ENCODE measurements around the gene GABBR2.

Gene GABBR2

GRCh38 chr9:98383758-98384157, 325.0 kb downstream of the GABBR2 start:
- no peak for DNase-seq

- DNase-seq: no peak
Measured at GRCh38 chr9:98381311-98382103, 327.2 kb downstream of the GABBR2 start.

- no peak for DNase-seq
Measured at GRCh38 chr9:98380065-98380681, 328.6 kb downstream of the GABBR2 start.

- DNase-seq: no peak
Measured at GRCh38 chr9:98379572-98379971, 329.2 kb downstream of the GABBR2 start.

GRCh38 chr9:98378794-98379193, 329.9 kb downstream of the GABBR2 start:
- no peak for DNase-seq

- no peak for DNase-seq
Measured at GRCh38 chr9:98378206-98378780, 330.4 kb downstream of the GABBR2 start.

- DNase-seq: no peak
Measured at GRCh38 chr9:98375138-98375726, 333.5 kb downstream of the GABBR2 start.

- DNase-seq: no peak
Measured at GRCh38 chr9:98374385-98375051, 334.2 kb downstream of the GABBR2 start.

GRCh38 chr9:98373609-98374008, 335.1 kb downstream of the GABBR2 start:
- DNase-seq: no peak

GRCh38 chr9:98372077-98372836, 336.5 kb downstream of the GABBR2 start:
- DNase-seq: no peak

- DNase-seq: no peak
Measured at GRCh38 chr9:98370976-98371315, 337.8 kb downstream of the GABBR2 start.

- DNase-seq: no peak
Measured at GRCh38 chr9:98370300-98370975, 338.3 kb downstream of the GABBR2 start.

GRCh38 chr9:98369896-98370295, 338.8 kb downstream of the GABBR2 start:
- no peak for DNase-seq

GRCh38 chr9:98369471-98369870, 339.3 kb downstream of the GABBR2 start:
- DNase-seq: no peak

GRCh38 chr9:98369066-98369425, 339.7 kb downstream of the GABBR2 start:
- DNase-seq: no peak

- no peak for DNase-seq
Measured at GRCh38 chr9:98368366-98369065, 340.2 kb downstream of the GABBR2 start.

- no peak for DNase-seq
Measured at GRCh38 chr9:98367923-98368322, 340.8 kb downstream of the GABBR2 start.

- DNase-seq: no peak
Measured at GRCh38 chr9:98367371-98367900, 341.3 kb downstream of the GABBR2 start.

GRCh38 chr9:98365781-98366180, 343.0 kb downstream of the GABBR2 start:
- DNase-seq: no peak

GRCh38 chr9:98365227-98365669, 343.5 kb downstream of the GABBR2 start:
- no peak for DNase-seq

GRCh38 chr9:98364086-98364485, 344.6 kb downstream of the GABBR2 start:
- no peak for DNase-seq
